HG03469 (cell line): ENCODE data around the gene NR2F2.

Experiments
- ATAC-seq: cut with Tn5 transposase; IDR thresholded peaks from one replicate; pipeline ENCODE4 v1.9.1; 2021; ENCODE audit warnings: mild to moderate bottlenecking, moderate library complexity, moderate number of reproducible peaks; ENCODE audit not compliant: unreplicated experiment

NR2F2 gene

GRCh38 chr15:96331144-96331944, 844 bp downstream of the NR2F2 start:
- no peak for ATAC-seq

- ATAC-seq: no peak
Measured at GRCh38 chr15:96331945-96332636, 1.6 kb downstream of the NR2F2 start.

DNA sequence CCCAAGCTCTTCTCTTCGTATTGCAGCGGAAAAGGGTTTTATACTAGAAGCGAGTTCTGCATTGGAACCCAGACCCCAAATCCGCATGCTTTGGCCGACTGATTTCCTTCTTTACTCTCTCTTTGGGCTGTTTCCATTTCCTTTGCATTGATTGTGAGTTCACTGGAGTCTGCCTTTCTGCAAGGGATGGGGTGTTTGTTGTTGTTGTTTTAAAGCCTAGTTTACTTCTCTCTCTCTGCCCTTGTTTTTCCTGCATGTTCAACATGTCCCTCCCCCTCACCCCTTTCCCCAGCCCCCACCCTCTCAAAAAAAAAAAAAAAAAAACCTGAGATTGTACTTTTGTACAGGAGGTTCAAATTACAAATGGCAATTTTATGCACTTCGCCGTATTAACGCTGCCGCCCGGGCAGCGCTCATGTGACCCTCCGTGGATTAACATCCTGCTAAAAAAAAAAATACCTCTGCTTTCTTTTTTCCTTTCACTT, 2.2 kb downstream of the NR2F2 start:
- no peak for ATAC-seq

DNA sequence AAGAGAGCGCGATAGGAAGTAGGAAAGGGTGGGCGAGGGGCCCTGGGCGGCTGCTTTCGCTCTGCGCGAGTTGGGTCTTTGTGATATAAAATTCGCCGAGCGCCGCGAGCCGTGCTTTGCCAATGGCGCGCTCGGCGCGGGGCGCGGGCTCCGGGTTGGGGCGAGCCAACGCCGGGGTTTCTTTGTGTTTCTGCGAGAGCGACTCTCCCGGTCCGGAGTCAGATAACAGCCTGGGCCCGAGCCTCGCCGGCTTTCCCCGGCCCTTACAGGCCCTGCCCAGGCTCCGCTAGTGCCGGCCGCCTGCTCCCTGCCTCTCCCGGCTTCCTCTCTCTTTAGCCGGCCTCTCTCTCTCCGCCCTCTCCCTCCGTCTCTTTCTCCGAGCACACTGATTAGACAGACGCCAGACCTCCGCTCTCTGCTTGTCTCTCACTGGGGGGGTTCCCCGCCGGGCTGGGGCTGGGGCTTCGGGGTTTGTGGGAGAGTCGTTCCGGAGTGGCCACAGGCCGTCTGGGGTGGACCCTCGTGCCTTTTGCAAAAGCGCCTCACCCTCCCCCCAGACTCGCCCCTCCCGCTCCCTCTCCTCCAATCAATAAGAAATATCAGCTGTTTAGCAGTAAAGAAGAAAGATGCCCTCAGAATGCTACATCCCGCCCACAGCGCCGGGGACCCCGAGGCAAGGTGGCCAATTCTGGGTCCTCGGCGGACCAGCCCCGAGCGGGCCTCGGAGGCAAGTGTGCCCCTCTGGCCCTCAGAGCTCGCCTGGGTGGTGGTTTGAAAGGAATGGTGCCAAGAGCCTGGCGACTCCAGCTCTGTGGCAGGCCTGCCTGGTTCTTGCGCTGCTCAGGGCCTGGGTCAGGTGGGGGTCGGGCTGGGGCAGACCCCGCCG, 2.9 kb downstream of the NR2F2 start:
- ATAC-seq: no peak

DNA sequence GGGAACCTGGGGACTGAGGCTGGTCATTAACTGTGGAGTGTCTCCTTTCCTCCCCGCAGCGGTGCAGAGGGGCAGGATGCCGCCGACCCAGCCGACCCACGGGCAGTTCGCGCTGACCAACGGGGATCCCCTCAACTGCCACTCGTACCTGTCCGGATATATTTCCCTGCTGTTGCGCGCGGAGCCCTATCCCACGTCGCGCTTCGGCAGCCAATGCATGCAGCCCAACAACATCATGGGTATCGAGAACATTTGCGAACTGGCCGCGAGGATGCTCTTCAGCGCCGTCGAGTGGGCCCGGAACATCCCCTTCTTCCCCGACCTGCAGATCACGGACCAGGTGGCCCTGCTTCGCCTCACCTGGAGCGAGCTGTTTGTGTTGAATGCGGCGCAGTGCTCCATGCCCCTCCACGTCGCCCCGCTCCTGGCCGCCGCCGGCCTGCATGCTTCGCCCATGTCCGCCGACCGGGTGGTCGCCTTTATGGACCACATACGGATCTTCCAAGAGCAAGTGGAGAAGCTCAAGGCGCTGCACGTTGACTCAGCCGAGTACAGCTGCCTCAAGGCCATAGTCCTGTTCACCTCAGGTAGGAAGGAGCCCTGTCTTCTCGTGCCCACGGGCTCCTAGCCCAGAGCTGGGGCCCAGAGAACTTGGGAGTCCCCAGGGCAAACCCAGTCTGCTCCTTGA, 3.7 kb downstream of the NR2F2 start:
- no peak for ATAC-seq

DNA sequence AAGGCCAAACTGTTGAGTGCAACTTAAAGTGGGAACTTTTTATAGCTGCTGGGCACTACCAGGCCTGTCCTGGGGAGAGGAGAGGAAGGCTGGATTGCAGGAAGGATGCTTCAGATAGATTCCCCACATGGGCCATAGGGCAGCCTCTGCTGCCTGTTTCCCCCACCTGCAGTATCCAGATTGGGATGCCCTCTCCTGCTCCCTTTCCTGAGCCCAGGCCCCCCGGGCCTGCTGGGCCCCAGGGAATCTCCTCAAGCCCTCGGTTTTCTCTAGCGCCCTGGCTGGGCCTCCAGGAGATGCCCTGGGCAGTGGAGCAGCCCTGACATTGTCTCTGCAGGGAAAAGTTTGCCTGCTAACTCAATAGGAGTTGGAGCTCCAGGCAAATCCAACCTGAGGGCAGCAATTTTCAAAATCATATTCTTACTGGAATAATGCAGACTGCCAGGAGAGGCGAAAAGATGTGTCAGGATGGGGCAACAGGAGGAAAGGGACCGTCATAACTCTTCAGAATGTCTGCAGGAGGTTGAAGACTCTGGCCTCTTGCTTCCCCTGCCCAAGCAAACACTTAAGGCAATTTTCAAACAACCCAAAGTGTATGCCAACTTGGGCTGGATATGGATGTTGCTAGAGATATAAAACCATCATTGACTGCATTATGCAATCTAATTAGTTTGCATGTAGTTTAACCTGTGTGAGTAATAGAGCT, 4.4 kb downstream of the NR2F2 start:
- ATAC-seq: no peak

GRCh38 chr15:96335411-96336024, 5.0 kb downstream of the NR2F2 start:
- ATAC-seq: no peak

- ATAC-seq: no peak
Measured at GRCh38 chr15:96336108-96336595, 5.7 kb downstream of the NR2F2 start.

- ATAC-seq: no peak
Measured at GRCh38 chr15:96336596-96337364, 6.3 kb downstream of the NR2F2 start.

DNA sequence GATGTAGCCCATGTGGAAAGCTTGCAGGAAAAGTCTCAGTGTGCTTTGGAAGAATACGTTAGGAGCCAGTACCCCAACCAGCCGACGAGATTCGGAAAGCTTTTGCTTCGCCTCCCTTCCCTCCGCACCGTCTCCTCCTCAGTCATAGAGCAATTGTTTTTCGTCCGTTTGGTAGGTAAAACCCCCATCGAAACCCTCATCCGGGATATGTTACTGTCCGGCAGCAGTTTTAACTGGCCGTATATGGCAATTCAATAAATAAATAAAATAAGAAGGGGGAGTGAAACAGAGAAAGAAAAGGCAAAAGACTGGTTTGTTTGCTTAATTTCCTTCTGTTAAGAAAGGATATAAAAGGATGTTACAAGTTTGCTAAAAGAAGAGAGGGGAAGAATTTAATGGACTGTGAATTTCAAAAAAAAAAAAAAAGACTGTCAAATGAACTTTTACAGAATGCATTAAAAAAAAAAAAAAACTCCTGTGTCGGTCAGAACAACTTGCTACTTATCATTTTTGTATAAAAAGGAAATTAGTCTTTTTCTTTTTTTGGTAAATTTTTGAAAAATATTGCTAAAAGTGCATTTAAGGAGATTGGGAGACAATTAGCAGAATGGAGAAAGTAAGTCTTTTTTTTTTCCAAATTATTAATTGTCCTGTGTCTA, 7.0 kb downstream of the NR2F2 start:
- no peak for ATAC-seq

- no peak for ATAC-seq
Measured at GRCh38 chr15:96338074-96338765, 7.7 kb downstream of the NR2F2 start.

DNA sequence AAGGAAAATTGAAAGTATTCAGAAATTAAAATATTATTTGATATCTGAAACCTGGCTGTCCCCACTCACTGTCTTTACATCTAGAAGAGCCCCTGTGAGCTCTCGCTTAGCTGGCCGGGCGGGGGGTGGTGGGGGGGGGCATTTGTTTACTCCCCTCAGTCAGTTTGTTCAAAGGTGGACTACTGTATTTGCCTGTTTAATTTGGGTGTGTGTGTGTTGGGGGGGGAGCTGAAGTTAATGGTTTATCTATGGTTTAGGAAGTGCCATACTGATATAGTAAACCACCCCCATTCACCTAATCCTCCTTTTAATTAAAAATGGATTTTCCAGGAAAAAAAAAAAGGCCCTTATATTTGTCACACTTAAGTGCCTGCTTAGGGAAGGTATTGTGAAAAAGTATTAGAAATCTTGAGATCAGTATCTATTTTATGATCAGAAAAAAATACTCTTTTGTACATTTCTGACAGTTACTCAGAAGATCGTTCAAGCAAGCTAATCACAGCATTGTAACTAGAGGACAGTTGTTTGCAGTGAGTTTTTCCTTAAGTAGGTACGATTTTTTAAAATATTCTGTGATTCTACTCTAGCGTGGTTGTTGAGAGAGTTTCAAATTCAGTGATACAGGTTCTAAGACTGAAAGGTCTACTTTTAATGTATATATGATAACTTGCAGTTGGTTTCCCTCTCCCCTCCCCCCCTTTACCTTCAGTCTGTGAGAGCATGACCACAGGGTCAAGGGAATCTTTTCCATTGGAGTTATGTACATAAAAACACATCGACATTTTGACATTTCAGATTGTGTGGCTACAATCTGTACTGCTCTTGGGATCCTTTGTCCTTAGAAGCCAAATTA, 8.5 kb downstream of the NR2F2 start:
- ATAC-seq: no peak

DNA sequence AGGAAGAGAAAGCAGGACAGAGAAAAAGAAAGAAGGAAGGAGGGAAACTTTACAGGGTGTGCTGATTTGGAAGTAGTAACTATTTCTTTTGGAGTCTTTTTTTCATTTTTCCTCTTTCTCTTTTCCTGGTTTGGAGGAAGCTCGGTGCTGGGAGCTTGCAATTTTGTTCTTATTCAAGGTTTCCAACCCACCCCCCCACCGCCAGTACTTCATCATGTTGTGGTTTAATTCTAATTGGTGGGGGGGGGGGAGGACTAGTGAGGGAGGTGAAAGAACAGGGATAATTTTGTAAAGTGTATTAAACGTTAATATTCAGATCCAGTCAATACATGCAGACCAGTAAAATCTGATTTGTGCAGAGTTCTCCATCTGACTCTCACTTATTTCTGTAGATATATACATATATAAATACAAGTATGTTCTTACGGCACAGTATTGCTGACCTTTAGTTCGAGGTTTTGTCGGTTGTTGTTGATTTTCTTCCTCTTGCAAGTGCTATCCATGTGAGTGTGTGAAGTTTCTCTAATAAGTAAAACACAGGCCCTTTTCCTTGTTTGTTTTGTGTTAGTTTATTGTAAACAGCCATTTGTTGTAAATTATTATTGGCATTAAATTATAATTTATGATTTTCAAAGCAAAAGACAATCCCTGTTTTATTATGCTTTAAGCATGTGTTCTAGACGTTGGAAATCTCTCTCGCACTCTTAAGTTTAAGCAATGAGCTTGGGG, 9.3 kb downstream of the NR2F2 start:
- no peak for ATAC-seq

DNA sequence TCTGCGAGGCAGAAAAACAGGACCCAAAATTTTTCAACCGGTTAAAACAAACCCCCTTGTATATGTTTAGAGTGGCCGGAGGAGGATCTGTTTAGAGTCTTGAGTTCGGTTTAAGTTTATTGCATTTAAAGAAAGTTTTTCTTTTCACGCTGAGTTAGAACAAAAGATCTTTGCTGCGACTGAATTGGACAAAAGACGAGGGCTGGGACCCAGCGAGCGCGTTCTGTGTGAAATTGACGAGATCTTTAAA, 9.8 kb downstream of the NR2F2 start:
- no peak for ATAC-seq

DNA sequence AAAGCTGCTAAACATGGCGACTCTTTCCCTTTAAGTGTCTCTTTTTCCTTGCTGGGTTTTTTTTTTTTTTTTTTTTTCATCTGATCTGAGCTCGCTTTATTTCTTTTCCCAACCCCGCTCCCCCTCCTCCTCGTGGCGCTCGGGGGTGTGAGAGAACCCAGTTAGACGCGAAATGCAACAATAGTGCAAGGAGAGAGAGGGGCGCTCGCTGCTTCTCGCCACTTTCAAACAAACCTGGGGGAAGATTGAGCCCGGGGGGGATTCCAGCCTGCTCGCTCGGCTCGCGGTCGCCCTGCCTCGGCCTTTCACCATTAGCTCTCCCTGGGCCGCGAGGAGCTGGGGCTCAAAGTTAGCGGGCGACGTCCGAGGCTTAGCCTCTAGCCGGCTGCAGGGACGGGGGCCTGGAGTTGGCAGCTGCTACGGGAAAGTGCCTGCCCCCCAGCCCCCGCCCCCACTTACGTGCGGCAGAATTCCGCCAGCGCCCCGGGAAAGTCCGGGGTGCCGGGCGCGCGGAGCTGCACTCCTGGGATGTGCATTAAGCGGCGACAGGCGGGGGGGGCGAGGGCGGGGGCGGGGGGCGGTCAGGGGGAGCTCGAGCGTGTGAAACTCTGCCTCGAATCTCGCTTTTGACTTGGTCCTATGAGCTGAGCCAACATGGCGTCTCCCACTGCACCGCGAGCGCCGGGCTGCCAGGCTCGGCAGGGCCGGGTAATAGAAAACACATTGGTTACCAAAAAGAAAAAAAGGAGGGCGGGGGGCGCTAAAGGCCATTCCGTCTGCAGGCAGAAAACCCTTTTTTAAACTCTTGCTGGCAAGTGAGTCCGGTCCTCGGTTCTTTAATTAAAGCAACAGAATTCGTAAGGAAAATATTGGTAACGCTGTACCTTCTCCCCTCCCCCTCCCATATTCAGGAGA, 10.4 kb downstream of the NR2F2 start:
- no peak for ATAC-seq
